Keratinocyte (primary cell): Measurements from ENCODE around the gene HLA-DQB1. TPM values are rescaled to one million over a fixed set of nuclear protein-coding genes. Genes with fewer than 3 reads are reported as not detected.
A peak's percentile ranks its signal among the peaks of the same experiment; 100 is the strongest.

Source experiments
- DNase-seq: peaks from one replicate; pipeline ENCODE4 v3.0.0-alpha.2; 2011; ENCODE audit warnings: low read depth, missing footprints, low spot score
- FAIRE-seq: peaks from 2 replicates; lab custom pipeline; 2011; peaks lifted over from hg19 to GRCh38; lab: Jason Lieb, UNC
- H2AFZ ChIP-seq: 2 replicates; pipeline ENCODE4 v1.6.0; 2012; ENCODE audit warnings: low read length, control low read depth, inconsistent platforms; ENCODE audit not compliant: control insufficient read depth
- H3K27ac ChIP-seq: 2 replicates; pipeline ENCODE4 v1.5.1; 2011; ENCODE audit warnings: low read length; ENCODE audit not compliant: control insufficient read depth, insufficient read depth
- H3K27me3 ChIP-seq: 3 replicates; pipeline ENCODE4 v1.6.0; 2011; ENCODE audit warnings: low read length; ENCODE audit not compliant: control insufficient read depth, insufficient read depth; ENCODE audit errors: extremely low read depth
- H3K36me3 ChIP-seq, 2 experiments: 2 replicates in 1 of 2; 3 replicates in 1 of 2; pipeline ENCODE4 v1.5.1; 2011; ENCODE audit warnings: low read length in 2 of 2, mild to moderate bottlenecking in 1 of 2; ENCODE audit not compliant: control insufficient read depth in 2 of 2, insufficient read depth in 2 of 2; ENCODE audit errors: extremely low read depth in 1 of 2
- H3K4me1 ChIP-seq: 3 replicates; pipeline ENCODE4 v1.5.1; 2011; ENCODE audit warnings: low read length; ENCODE audit not compliant: control insufficient read depth, insufficient read depth; ENCODE audit errors: extremely low read depth
- H3K4me2 ChIP-seq: 3 replicates; pipeline ENCODE4 v1.6.0; 2011; ENCODE audit warnings: low read depth, low read length; ENCODE audit not compliant: control insufficient read depth, insufficient read depth; ENCODE audit errors: extremely low read depth
- H3K4me3 ChIP-seq, 3 experiments: fragments of 200-600 bp in 1 of 3; sonication (generic) in 1 of 3; 2 replicates in 2 of 3; 3 replicates in 1 of 3; pipeline ENCODE4 v1.5.1; 2011 to 2016; ENCODE audit warnings: low read length in 3 of 3, mild to moderate bottlenecking in 3 of 3, control low read depth in 2 of 3, inconsistent platforms in 1 of 3, low read depth in 1 of 3, mixed read lengths in 1 of 3, mixed run types in 1 of 3, moderate library complexity in 1 of 3; ENCODE audit not compliant: control insufficient read depth in 2 of 3, insufficient read depth in 2 of 3; ENCODE audit errors: extremely low read depth in 1 of 3
- H3K79me2 ChIP-seq: 2 replicates; pipeline ENCODE4 v1.6.0; 2012; ENCODE audit warnings: low read length; ENCODE audit not compliant: control insufficient read depth, insufficient read depth
- H3K9ac ChIP-seq: 3 replicates; pipeline ENCODE4 v1.6.0; 2011; ENCODE audit warnings: low read length; ENCODE audit not compliant: control insufficient read depth, insufficient read depth; ENCODE audit errors: extremely low read depth
- H3K9me1 ChIP-seq: 3 replicates; pipeline ENCODE4 v1.6.0; 2011; ENCODE audit warnings: low read length; ENCODE audit not compliant: control insufficient read depth, insufficient read depth; ENCODE audit errors: extremely low read depth
- H3K9me3 ChIP-seq: 2 replicates; pipeline ENCODE4 v1.5.1; 2012; ENCODE audit warnings: low read depth, low read length; ENCODE audit not compliant: control insufficient read depth
- H4K20me1 ChIP-seq: 3 replicates; pipeline ENCODE4 v1.6.0; 2011; ENCODE audit warnings: low read length; ENCODE audit not compliant: control insufficient read depth, insufficient read depth; ENCODE audit errors: extremely low read depth
- EZH2 ChIP-seq: IDR thresholded peaks from one replicate; pipeline ENCODE4 v1.6.1; 2012; ENCODE audit warnings: inconsistent platforms, mild to moderate bottlenecking, low read length, moderate library complexity
- dilution Hi-C: fragments of 300-500 bp; cut with MboI; formaldehyde crosslinking; loops from one replicate; pipeline ENCODE4 v1.7.0; 2020; ENCODE audit warnings: low sequenced_read_pairs; ENCODE audit not compliant: extremely low pct_ligation_motif_present
- polyA plus RNA-seq, 5 experiments: library from polyadenylated mRNA; depleted of rRNA in 3 of 5; stranded (reverse) in 3 of 5; stranded (forward) in 1 of 5; unstranded in 1 of 5; fragments of >200 nt; gene quantifications; 1 replicate in 1 of 5; 2 replicates in 3 of 5; 3 replicates in 1 of 5; pipeline versions ENCODE4 v1.2.1 to v1.2.3, GENCODE V29; 2011 to 2012; ENCODE audit warnings: missing spikeins in 2 of 5, low read depth in 1 of 5, low replicate concordance in 1 of 5
- TF ChIP-seq, protein P1 (sequence below), 3 experiments: IDR thresholded peaks in 1 of 3; conservative IDR thresholded peaks in 1 of 3; optimal IDR thresholded peaks in 1 of 3; 2 replicates in 2 of 3; 3 replicates in 1 of 3; pipeline versions ENCODE3 to v1.5.1; 2011; ENCODE audit warnings: low read length in 3 of 3, mild to moderate bottlenecking in 3 of 3, moderate library complexity in 2 of 3, control low read depth in 1 of 3, inconsistent platforms in 1 of 3; ENCODE audit not compliant: insufficient read depth in 2 of 3; ENCODE audit errors: extremely low read depth in 1 of 3

Gene HLA-DQB1
- polyA plus RNA-seq, 1 donor (not counting 4 experiments of a cell fraction or from before 2014, with no cell fraction given), result 40.5 TPM

- FAIRE-seq (peak; percentile 94), DNase-seq (peak; percentile 94)
- Histone ChIP-seq H3K9ac (peak overlapping the region; percentile 9), H3K9me1 (no peaks in the 10 kb centered on the region), H3K27ac (peak overlapping the region; percentile 44), H3K79me2 (no peaks in the 10 kb centered on the region), H4K20me1 (no peaks in the 10 kb centered on the region), H3K4me1 (no peaks in the 10 kb centered on the region), H3K9me3 (no peaks in the 10 kb centered on the region), H3K4me2 (peak overlapping the region; percentile 77), H3K4me3 (peak overlapping the region in 1 of 3 experiments; percentile 59), H3K27me3 (no peaks in the 10 kb centered on the region), H3K36me3 (no peaks in the 10 kb centered on the region), H2AFZ (peak overlapping the region; percentile 74)
- dilution Hi-C loops, result no loop called here
- TF ChIP-seq, protein P1, sequence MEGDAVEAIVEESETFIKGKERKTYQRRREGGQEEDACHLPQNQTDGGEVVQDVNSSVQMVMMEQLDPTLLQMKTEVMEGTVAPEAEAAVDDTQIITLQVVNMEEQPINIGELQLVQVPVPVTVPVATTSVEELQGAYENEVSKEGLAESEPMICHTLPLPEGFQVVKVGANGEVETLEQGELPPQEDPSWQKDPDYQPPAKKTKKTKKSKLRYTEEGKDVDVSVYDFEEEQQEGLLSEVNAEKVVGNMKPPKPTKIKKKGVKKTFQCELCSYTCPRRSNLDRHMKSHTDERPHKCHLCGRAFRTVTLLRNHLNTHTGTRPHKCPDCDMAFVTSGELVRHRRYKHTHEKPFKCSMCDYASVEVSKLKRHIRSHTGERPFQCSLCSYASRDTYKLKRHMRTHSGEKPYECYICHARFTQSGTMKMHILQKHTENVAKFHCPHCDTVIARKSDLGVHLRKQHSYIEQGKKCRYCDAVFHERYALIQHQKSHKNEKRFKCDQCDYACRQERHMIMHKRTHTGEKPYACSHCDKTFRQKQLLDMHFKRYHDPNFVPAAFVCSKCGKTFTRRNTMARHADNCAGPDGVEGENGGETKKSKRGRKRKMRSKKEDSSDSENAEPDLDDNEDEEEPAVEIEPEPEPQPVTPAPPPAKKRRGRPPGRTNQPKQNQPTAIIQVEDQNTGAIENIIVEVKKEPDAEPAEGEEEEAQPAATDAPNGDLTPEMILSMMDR (optimal IDR thresholded peaks at IDR 0.05 in 1 of 3, IDR thresholded peaks at IDR 0.05 in 1 of 3, conservative IDR thresholded peaks at IDR 0.05 in 1 of 3; ENCODE audit: extremely low read depth in 1 of 3, insufficient read depth in 2 of 3, low read length in 3 of 3), result no peak
- no peak for TF ChIP-seq EZH2
Observed at GRCh38 chr6:32609731-32610640, 56.5 kb downstream of the HLA-DQB1 start.

Other genes with a start within 250 kb of the HLA-DQB1 start
- 0.21 to 2.4 TPM in 2 of 3 replicates, not detected in the other for gene HLA-DRA, start 226.8 kb downstream of the HLA-DQB1 start, polyA plus RNA-seq
- 0.05 TPM in 1 of 3 replicates, not detected in the others for gene HLA-DRB5, start 136.4 kb downstream of the HLA-DQB1 start, polyA plus RNA-seq
- gene HLA-DRB1, start 76.8 kb downstream of the HLA-DQB1 start, polyA plus RNA-seq, result 0.12 to 0.54 TPM (median 0.31 TPM) in 3 replicates
- 0.70 TPM in 1 of 3 replicates, not detected in the others for gene HLA-DQA1, start 29.3 kb downstream of the HLA-DQB1 start, polyA plus RNA-seq
- not detected in 3 replicates for gene HLA-DQA2, start 74.7 kb upstream of the HLA-DQB1 start, polyA plus RNA-seq
- not detected in 3 replicates for gene HLA-DQB2, start 96.9 kb upstream of the HLA-DQB1 start, polyA plus RNA-seq
- 9.2 to 12.7 TPM (median 12.5 TPM) in 3 replicates for gene HLA-DOB, start 150.3 kb upstream of the HLA-DQB1 start, polyA plus RNA-seq
- 24.5 to 50.7 TPM (median 32.6 TPM) in 3 replicates for gene TAP2, start 172.1 kb upstream of the HLA-DQB1 start, polyA plus RNA-seq
- 44.4 to 66.7 TPM (median 63.4 TPM) in 3 replicates for gene PSMB8, start 177.4 kb upstream of the HLA-DQB1 start, polyA plus RNA-seq
- 56.1 to 81.7 TPM (median 61.4 TPM) in 3 replicates for gene TAP1, start 187.0 kb upstream of the HLA-DQB1 start, polyA plus RNA-seq
- gene PSMB9, start 187.5 kb upstream of the HLA-DQB1 start, polyA plus RNA-seq, result 21.3 to 29.0 TPM (median 25.4 TPM) in 3 replicates